ENCODE measurements around the gene FOXP1.

The FOXP1 gene

GRCh38 chr3:71012971-71013370 is 570.6 kb downstream of the FOXP1 start:
- no peak for DNase-seq

- DNase-seq = no peak
Observed at GRCh38 chr3:71011565-71012287, 571.8 kb downstream of the FOXP1 start.

GRCh38 chr3:71010726-71011455 is 572.6 kb downstream of the FOXP1 start:
- peak; percentile 77 for DNase-seq

- peak; percentile 35 for DNase-seq
Observed at GRCh38 chr3:71008350-71008935, 575.1 kb downstream of the FOXP1 start.

GRCh38 chr3:71006810-71007785 is 576.4 kb downstream of the FOXP1 start:
- peak; percentile 50 for DNase-seq

- no peak for DNase-seq
Observed at GRCh38 chr3:71005702-71006321, 577.7 kb downstream of the FOXP1 start.

- no peak for DNase-seq
Observed at GRCh38 chr3:71003511-71003910, 580.0 kb downstream of the FOXP1 start.

DNA sequence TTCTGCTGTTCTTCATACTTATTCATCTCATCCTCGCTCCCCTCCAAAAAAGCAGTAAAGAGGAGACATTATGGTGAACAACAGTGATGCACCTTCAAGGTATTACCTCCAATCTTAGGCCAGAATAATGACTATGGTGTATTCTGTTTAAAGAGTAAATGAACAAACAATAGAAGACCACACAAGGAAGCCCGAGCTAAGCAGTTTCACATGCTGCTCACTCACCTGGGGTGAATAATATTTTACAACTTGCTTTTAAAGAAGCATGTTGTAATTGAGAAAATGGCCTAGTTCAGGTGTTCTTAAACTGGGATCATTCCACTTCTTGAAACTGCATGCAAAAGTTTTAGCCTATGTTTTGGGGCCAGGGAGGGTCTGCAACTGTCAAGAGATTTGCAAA is 581.2 kb downstream of the FOXP1 start:
- no peak for DNase-seq

DNA sequence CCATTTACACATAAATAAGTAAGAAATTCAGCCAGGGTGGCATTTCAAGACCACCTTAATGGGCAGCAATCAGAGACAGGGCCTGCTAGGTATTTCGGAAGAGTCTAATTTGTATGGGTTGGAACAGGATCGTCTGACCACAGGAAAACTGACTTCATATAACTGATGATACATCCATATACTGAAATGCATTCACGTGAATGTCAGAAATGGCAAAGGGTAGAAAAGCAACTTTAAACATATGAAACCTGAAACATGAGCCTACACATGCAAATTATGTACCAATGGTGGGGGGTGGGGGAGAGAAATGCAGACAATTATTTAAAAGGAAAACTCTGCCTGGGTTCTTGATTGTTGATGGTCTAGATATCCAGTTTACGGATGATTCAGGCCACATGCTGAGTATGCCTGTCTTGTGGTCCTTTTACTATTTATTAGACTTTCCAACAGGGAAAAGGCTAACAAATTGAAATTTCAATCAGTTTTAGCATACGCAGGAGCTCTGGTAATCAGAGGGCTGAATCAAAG is 582.2 kb downstream of the FOXP1 start:
- DNase-seq = no peak

DNA sequence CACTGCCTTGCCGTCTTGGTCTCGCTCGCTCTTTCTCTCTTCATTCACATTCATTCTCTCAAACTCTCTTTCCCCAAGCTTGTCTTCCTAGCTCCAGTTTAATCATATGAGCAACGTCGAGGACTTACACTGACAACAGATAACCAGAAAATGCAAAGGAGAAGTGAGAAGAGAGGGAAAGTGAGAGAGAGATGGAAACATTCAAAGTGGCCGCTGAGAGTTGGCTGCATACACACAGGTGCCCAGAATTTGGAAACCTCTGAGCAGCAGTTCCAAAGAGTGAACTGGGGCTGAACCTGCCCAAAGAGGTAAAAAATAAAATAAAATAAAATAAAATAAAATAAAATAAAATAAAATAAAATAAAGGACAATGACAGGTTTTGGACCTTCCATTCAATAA is 583.0 kb downstream of the FOXP1 start:
- no peak for DNase-seq

DNA sequence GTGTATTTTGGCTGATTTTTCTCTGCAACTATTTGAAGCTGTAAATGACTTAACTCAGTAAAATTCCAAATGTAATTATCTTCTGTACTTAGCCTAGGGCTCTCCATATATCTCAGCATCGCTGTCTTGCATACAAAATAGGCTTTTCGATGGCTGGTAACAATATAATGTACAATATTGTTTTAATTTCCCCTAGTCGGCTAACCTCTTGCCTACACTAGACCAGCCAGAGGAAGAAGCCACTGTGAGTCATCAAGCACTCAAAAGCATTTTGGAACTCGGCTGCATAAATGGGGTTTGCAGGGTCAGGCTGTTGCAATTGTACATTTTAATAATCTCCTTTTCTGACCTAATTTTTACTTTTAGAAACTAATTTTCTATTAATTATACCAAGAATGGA is 583.8 kb downstream of the FOXP1 start:
- DNase-seq = no peak

GRCh38 chr3:70996082-70996481 is 587.4 kb downstream of the FOXP1 start:
- no peak for DNase-seq

- no peak for DNase-seq
Observed at GRCh38 chr3:70994644-70995043, 588.9 kb downstream of the FOXP1 start.

DNA sequence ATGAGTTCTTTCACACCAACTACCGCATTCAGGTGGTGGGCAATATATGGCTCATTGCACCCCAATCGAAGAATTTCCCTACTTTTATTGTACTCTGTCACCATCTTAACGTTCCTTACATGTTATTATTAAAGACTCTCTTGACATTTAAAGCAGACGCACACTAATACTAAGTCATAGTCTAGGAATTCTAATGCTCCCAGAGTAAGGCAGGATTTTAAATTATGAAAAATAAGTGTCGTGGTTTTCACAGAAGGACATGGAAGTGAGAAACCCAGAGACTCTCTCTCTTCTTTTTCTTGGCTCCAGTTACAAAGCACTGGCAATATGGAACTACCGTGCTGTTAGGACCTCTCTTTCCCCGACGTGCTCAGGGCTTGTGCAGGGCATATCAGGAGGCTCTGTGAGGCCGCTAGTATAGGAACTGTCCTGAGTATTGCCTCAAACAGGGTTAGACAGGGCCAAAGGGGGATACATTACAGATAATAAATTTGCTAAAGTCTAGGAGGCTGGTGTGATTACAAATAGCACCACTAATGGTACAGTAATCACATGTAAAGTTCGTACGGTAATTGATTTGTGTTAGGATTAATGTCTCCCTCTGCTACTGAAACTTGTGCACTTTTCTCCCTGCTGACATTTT is 590.8 kb downstream of the FOXP1 start:
- no peak for DNase-seq

DNA sequence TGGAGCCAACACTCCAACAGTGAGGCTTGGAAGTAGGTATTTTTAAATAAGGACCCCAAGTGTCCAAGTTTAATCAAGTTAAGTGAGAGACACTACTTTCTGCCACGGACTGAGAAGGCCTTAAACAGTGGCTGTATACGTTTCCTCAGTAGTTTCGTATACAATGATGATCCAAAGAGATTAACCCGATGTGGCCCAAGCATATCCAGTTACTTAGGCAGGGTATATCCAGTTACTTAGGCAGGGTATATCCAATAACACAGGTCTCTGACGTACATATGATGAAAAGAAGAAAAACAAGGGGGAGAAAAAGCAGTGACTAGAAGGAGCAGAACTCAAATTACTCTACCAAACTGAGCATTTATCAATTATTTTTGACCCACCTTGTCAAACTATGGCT is 591.4 kb downstream of the FOXP1 start:
- no peak for DNase-seq

DNA sequence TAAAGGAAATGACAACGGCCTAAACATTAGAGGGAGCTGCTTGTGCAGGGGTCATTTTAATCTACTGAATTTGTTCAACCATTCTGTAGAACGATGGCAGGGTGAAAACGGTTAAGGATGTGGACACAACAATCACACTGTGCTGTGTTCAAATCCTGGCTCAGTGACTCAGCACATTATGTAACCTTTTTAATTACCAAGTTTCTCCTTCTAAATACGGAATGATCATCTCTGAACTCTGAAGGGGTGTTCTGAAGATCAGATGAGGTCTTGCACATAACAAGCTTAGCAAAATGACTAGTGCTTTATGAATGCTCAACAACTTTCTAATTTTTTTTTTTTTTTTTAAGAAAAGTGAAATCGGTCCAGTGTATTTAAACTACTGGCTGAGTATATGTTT is 592.8 kb downstream of the FOXP1 start:
- DNase-seq = peak; percentile 16

DNA sequence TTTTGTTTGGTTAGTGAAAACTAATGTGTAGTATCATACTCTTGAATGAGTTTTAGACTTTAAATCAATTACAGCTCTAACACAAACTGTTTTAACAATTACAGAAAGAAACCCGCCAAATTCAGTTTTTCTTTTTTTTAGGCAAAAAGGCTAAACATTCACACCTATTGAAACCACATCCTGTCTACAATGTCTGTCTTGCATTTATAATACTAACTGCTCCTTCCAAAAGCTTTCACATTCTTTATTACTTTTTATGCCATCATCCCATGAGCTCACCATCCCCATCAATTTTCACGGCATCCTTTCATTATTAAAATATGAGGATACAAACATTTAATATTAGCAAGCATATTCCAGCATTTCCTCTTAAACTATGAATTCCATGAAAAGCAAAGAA is 593.3 kb downstream of the FOXP1 start:
- peak; percentile 44 for DNase-seq

DNA sequence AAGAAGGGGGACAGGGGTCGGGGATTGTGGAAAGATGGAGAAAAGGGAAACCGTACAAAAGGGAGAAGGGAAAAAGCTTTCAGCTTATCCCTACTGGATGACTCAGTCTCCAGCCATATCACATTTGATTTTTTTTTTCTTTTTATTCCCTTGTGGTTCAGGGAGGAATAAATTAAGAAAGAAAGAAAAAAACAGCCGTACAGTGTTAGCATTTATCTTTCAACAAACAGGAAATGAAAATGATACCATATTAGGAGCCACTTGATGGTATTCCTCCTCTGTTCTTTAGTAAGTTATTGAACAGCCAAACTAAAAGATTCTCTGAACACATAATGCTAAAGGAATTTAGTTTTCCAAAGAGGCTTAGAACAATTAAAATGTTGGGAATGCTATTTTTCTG is 594.4 kb downstream of the FOXP1 start:
- DNase-seq = no peak

GRCh38 chr3:70988111-70988510 is 595.4 kb downstream of the FOXP1 start:
- DNase-seq = no peak

GRCh38 chr3:70985572-70985971 is 598.0 kb downstream of the FOXP1 start:
- no peak for DNase-seq

- DNase-seq = no peak
Observed at GRCh38 chr3:70984776-70985482, 598.6 kb downstream of the FOXP1 start.
